Left ventricle myocardium inferior (tissue), 1 donor: Measurements from ENCODE around the gene ELF3. TPM values are rescaled to one million over a fixed set of nuclear protein-coding genes. Genes with fewer than 3 reads are reported as not detected.

ENCODE experiments used
- DNase-seq: peaks from one replicate; pipeline ENCODE4 v3.0.0-alpha.2; 2020
- H3K27ac ChIP-seq: fragments of 200-600 bp; replicated peaks from 2 replicates; pipeline ENCODE4 v1.8.0; 2021
- H3K27me3 ChIP-seq: fragments of 200-600 bp; 2 replicates; pipeline ENCODE4 v1.8.0; 2021; ENCODE audit warnings: low read depth
- H3K36me3 ChIP-seq: fragments of 200-600 bp; 2 replicates; pipeline ENCODE4 v1.8.0; 2021
- H3K4me1 ChIP-seq: fragments of 200-600 bp; 2 replicates; pipeline ENCODE4 v1.8.0; 2021
- H3K4me3 ChIP-seq: fragments of 200-600 bp; 2 replicates; pipeline ENCODE4 v1.8.0; 2021; ENCODE audit warnings: mild to moderate bottlenecking, moderate library complexity
- H3K9me3 ChIP-seq: fragments of 200-600 bp; replicated peaks from 2 replicates; pipeline ENCODE4 v1.8.0; 2021
- intact Hi-C: fragments of 100-400 bp; cut with micrococcal nuclease; formaldehyde crosslinking; loops from one replicate; pipeline ENCODE4 v1.11.0; 2022
- total RNA-seq: library from RNA; stranded (reverse); fragmentation: NEBNext Ultra II Directional; extraction: Animal tissue kit (Norgen Biotek cat#: 25700); gene quantifications from one replicate; pipeline ENCODE4 v1.2.1, GENCODE V29; 2021
- TF ChIP-seq, protein P1 (sequence below): fragments of 200-600 bp; IDR thresholded peaks from 2 replicates; pipeline ENCODE4 v1.8.0; 2021; ENCODE audit warnings: antibody characterized with exemption, mild to moderate bottlenecking, borderline replicate concordance
- donor health status: DM: no; HTN: yes; CAD: no; lungs with severe emphysema.

The ELF3 gene
- total RNA-seq, 1 donor from 2014 or later, result 0.60 TPM

DNA sequence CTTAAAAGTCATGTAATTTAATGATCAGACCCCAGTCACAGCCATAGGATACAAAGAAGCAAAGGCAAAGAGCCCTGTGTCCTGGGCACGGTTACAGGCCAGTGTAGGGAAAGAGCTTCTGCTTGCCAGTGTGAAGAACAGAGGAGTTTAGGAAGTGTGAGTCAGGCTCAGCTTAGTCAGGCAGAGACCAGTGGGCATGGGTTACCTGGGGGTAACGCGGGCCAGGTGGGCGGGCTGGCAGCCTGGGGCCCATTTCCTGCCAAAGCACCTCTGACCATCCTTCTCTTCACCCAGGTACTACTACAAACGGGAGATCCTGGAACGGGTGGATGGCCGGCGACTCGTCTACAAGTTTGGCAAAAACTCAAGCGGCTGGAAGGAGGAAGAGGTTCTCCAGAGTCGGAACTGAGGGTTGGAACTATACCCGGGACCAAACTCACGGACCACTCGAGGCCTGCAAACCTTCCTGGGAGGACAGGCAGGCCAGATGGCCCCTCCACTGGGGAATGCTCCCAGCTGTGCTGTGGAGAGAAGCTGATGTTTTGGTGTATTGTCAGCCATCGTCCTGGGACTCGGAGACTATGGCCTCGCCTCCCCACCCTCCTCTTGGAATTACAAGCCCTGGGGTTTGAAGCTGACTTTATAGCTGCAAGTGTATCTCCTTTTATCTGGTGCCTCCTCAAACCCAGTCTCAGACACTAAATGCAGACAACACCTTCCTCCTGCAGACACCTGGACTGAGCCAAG is 4.7 kb downstream of the ELF3 start:
- Histone ChIP-seq H3K4me3 (no peak overlapping the region), H3K27ac (no peak overlapping the region), H3K4me1 (peaks cover 9% of the 10 kb centered on the region), H3K9me3 (no peaks in the 10 kb centered on the region), H3K27me3 (peaks cover 16% of the 10 kb centered on the region), H3K36me3 (no peaks in the 10 kb centered on the region)
- intact Hi-C loops, result no loop called here
- DNase-seq, result no peak
- TF ChIP-seq, protein P1, sequence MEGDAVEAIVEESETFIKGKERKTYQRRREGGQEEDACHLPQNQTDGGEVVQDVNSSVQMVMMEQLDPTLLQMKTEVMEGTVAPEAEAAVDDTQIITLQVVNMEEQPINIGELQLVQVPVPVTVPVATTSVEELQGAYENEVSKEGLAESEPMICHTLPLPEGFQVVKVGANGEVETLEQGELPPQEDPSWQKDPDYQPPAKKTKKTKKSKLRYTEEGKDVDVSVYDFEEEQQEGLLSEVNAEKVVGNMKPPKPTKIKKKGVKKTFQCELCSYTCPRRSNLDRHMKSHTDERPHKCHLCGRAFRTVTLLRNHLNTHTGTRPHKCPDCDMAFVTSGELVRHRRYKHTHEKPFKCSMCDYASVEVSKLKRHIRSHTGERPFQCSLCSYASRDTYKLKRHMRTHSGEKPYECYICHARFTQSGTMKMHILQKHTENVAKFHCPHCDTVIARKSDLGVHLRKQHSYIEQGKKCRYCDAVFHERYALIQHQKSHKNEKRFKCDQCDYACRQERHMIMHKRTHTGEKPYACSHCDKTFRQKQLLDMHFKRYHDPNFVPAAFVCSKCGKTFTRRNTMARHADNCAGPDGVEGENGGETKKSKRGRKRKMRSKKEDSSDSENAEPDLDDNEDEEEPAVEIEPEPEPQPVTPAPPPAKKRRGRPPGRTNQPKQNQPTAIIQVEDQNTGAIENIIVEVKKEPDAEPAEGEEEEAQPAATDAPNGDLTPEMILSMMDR, result no peak

DNA sequence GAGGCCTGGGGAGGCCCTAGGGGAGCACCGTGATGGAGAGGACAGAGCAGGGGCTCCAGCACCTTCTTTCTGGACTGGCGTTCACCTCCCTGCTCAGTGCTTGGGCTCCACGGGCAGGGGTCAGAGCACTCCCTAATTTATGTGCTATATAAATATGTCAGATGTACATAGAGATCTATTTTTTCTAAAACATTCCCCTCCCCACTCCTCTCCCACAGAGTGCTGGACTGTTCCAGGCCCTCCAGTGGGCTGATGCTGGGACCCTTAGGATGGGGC is 5.2 kb downstream of the ELF3 start:
- no peaks in the 10 kb centered on the region for H3K36me3 ChIP-seq
- H3K9me3 ChIP-seq, result no peaks in the 10 kb centered on the region
- intact Hi-C loops, result no loop called here
- peaks cover 16% of the 10 kb centered on the region for H3K27me3 ChIP-seq
- peaks cover 6% of the 10 kb centered on the region for H3K4me1 ChIP-seq
- TF ChIP-seq, protein P1, result no peak
- H3K4me3 ChIP-seq, result no peak overlapping the region
- no peak overlapping the region for H3K27ac ChIP-seq
- DNase-seq, result no peak

DNA sequence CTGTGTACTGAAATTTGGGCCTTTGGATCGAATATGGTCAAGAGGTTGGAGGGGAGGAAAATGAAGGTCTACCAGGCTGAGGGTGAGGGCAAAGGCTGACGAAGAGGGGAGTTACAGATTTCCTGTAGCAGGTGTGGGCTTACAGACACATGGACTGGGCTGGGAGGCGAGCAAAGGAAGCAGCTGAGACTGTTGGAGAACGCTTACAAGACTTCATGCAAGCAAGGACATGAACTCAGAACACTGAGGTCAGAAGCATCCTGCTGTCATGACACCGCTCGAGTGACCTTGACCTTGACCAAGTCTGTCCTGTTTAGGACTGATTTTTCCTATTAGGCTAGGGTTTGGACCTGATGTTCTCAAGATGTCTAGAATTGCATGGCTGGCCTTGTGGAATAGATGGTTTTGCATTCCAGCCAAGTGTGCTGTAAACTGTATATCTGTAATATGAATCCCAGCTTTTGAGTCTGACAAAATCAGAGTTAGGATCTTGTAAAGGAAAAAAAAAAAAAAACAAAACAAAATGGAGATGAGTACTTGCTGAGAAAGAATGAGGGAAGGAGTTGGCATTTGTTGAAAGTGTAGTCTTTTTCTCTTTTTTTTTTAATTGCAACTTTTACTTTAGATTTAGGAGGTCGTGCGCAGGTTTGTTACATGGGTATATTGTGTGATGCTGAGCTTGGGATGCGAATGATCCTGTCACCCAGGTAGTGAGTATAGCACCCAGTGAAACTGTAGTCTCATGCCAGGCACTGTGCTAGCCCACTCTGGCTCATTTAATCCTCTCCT is 5.8 kb downstream of the ELF3 start:
- Histone ChIP-seq H3K36me3 (no peaks in the 10 kb centered on the region), H3K27ac (no peak overlapping the region), H3K27me3 (peaks cover 19% of the 10 kb centered on the region), H3K4me3 (no peak overlapping the region), H3K9me3 (no peaks in the 10 kb centered on the region), H3K4me1 (peaks cover 6% of the 10 kb centered on the region)
- DNase-seq, result no peak
- intact Hi-C loops, result no loop called here
- TF ChIP-seq, protein P1, result no peak

DNA sequence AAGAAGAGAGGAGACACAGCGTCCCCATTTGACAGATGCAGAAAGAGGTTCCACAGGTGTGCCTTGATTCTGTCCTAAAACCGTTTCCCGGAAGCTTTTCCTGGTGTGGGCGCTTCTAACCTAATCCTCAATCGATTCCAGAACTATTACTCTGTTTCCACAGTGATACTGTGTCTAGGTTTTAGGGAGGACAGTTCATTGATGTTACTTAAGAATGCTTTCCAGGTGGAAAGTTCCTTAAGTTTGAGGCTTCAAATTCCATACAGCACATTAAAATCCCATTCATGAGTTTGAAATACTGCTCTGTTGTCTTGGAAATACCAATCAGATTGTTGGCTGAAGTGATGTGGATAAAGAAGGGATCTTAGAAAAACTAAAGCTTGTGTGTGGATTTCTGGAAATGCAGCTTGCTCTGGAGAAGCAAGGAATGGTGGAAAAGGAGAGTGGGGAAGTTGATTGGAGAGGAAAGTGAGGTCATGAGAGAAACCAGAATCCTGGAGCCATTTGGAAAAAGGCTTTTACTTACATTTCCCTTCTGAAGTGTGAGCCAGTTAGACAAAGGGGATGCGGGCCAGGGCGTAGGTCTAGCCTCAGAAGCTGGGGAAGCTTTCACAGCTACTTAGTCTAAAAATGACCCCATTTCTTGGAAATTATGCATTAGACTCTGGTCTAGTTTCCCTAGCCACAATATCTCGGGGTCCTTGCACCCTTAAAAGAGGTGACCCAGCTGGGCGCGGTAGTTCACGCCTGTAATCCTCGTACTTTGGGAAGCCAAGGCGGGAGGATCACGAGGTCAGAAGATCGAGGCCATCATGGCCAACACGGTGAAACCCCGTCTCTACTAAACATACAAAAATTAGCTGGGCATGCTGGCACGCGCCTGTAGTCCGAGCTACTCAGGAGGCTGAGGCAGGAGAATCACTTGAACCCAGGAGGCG is 6.7 kb downstream of the ELF3 start:
- Histone ChIP-seq H3K4me3 (no peak overlapping the region), H3K27ac (no peak overlapping the region), H3K9me3 (no peaks in the 10 kb centered on the region), H3K4me1 (peaks cover 6% of the 10 kb centered on the region), H3K27me3 (peaks cover 26% of the 10 kb centered on the region), H3K36me3 (no peaks in the 10 kb centered on the region)
- no peak for DNase-seq
- TF ChIP-seq, protein P1, result no peak
- intact Hi-C loops, result no loop called here

DNA sequence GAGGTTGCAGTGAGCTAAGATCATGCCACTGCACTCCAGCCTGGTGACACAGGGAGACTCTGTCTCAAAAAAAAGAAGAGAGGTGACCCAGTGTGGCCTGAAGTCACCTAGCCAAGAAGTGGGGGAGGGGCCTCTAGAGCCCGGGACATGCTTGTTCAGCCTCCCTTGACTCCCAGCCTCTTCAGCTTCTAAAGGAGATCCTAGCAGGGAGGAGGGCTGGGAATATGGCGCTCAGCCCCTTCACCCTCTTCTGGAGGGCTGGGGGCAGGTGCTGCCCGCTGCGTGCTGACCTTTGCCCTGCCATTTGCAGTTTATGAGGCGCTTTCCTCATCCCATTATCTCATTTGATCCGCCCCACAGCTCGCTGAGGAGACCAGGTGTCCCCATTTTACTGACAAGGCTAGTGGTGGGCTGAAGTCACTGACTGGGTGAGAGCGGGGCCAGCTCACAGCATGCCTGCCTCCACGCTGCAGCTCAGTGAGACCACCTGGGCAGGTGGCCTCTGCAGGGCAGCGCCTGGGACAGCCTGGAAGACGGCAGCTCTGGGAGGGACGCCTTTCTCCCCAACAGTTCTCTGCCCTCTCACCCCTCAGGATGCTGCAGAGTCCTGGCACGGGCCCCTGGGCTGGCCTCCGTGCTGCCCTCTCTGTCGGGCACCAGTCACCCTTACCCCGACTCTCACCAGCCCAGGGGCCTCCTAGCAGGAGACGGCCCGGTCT is 7.5 kb downstream of the ELF3 start:
- TF ChIP-seq, protein P1, result no peak
- peaks cover 26% of the 10 kb centered on the region for H3K27me3 ChIP-seq
- intact Hi-C loops, result no loop called here
- H3K36me3 ChIP-seq, result no peaks in the 10 kb centered on the region
- H3K4me3 ChIP-seq, result no peak overlapping the region
- H3K4me1 ChIP-seq, result peaks cover 6% of the 10 kb centered on the region
- DNase-seq, result no peak
- H3K9me3 ChIP-seq, result no peaks in the 10 kb centered on the region
- H3K27ac ChIP-seq, result no peak overlapping the region
